HepG2 (cell line): ENCODE results near the gene LRRN4. TPM values are rescaled to one million over a fixed set of nuclear protein-coding genes. Genes with fewer than 3 reads are reported as not detected.
A peak's percentile ranks its signal among the peaks of the same experiment; 100 is the strongest.

Experiments
- ATF3 ChIP-seq: sonication (generic); formaldehyde crosslinking; IDR thresholded peaks from 2 replicates; pipeline ENCODE4 v1.4.0; 2020; ENCODE audit warnings: missing genetic modification reagents
- CHD2 ChIP-seq: IDR thresholded peaks from 2 replicates; pipeline ENCODE4 v1.6.1; 2011; ENCODE audit warnings: low read depth, low read length, improper control_type of control experiment
- CREB1 ChIP-seq, 2 experiments: fragments of 450-650 bp in 1 of 2; IDR thresholded peaks; 2 replicates each; pipeline ENCODE4 v1.6.1; 2016 to 2017; ENCODE audit warnings: control low read depth in 1 of 2, mild to moderate bottlenecking in 1 of 2, missing compliant biosample characterization in 1 of 2, missing genetic modification characterization in 1 of 2
- GTF3A ChIP-seq: sonication (generic); formaldehyde crosslinking; conservative IDR thresholded peaks from 2 replicates; pipeline ENCODE4 v1.4.0; 2020; ENCODE audit warnings: mild to moderate bottlenecking, missing genetic modification reagents
- ISX ChIP-seq: sonication (generic); formaldehyde crosslinking; conservative IDR thresholded peaks from 2 replicates; pipeline ENCODE4 v1.5.0; 2020; ENCODE audit warnings: missing genetic modification reagents
- KIAA2018 ChIP-seq: sonication (generic); formaldehyde crosslinking; IDR thresholded peaks from 2 replicates; pipeline ENCODE4 v1.5.0; 2020; ENCODE audit warnings: mild to moderate bottlenecking, missing genetic modification reagents, borderline replicate concordance
- NFIB ChIP-seq: sonication (generic); formaldehyde crosslinking; IDR thresholded peaks from 2 replicates; pipeline ENCODE4 v1.9.0; 2021; ENCODE audit warnings: missing genetic modification reagents, mild to moderate bottlenecking, borderline replicate concordance
- NR0B2 ChIP-seq: sonication (generic); formaldehyde crosslinking; IDR thresholded peaks from 2 replicates; pipeline ENCODE4 v1.4.0; 2020; ENCODE audit warnings: mild to moderate bottlenecking, missing genetic modification reagents
- PHF8 ChIP-seq: sonication (generic); formaldehyde crosslinking; IDR thresholded peaks from 2 replicates; pipeline ENCODE4 v1.5.0; 2020; ENCODE audit warnings: missing genetic modification reagents
- PITX1 ChIP-seq: sonication (generic); formaldehyde crosslinking; IDR thresholded peaks from 2 replicates; pipeline ENCODE4 v1.5.1; 2020; ENCODE audit warnings: mild to moderate bottlenecking, missing genetic modification reagents
- STAG1 ChIP-seq: sonication (generic); formaldehyde crosslinking; IDR thresholded peaks from 2 replicates; pipeline ENCODE4 v1.4.0; 2020; ENCODE audit warnings: missing genetic modification reagents
- SUZ12 ChIP-seq: fragments of 150-350 bp; IDR thresholded peaks from 2 replicates; pipeline ENCODE4 v1.6.1; 2014; ENCODE audit warnings: low read depth, low read length
- TFDP1 ChIP-seq: IDR thresholded peaks from 2 replicates; pipeline ENCODE4 v1.6.1; 2016; ENCODE audit warnings: missing compliant biosample characterization, missing genetic modification reagents, borderline replicate concordance
- ZFP91 ChIP-seq: sonication (generic); formaldehyde crosslinking; IDR thresholded peaks from 2 replicates; pipeline ENCODE4 v1.9.0; 2022; ENCODE audit warnings: missing genetic modification reagents, mild to moderate bottlenecking, borderline replicate concordance
- ZNF138 ChIP-seq: sonication (generic); formaldehyde crosslinking; IDR thresholded peaks from 2 replicates; pipeline ENCODE4 v1.5.0; 2020; ENCODE audit warnings: mild to moderate bottlenecking, low read depth, missing genetic modification reagents
- ZNF292 ChIP-seq: sonication (generic); formaldehyde crosslinking; IDR thresholded peaks from 2 replicates; pipeline ENCODE4 v1.8.1; 2022; ENCODE audit warnings: mild to moderate bottlenecking, low read depth, missing genetic modification reagents, borderline replicate concordance
- polyA plus RNA-seq, 8 experiments: library from polyadenylated mRNA; depleted of rRNA in 3 of 8; stranded (reverse) in 7 of 8; unstranded in 1 of 8; fragments of >200 nt; fragmentation: Illumina TruSeq in 4 of 8; extraction: Trizol in 4 of 8; gene quantifications; 2 replicates each; pipeline versions ENCODE4 v1.2.1 to v1.2.3, GENCODE V29; 2011 to 2016; ENCODE audit warnings: low read depth in 4 of 8, missing spikeins in 1 of 8, mixed read lengths in 1 of 8; ENCODE audit not compliant: insufficient read depth in 1 of 8
- total RNA-seq, 5 experiments: library from RNA; depleted of rRNA; stranded (reverse); fragments of >200 nt; fragmentation: Illumina TruSeq; extraction: Trizol; gene quantifications; 2 replicates each; pipeline ENCODE4 v1.2.3, GENCODE V29; 2016; ENCODE audit warnings: low read depth in 1 of 5

The LRRN4 gene
- total and polyA plus RNA-seq, 2 of the 13 experiments (the other 11 are each of a cell fraction or from before 2014, with no cell fraction given), result 0.15 to 0.20 TPM

GRCh38 chr20:6053776-6054688 lies at the start of gene LRRN4 (continued):
- TF ChIP-seq CREB1 (IDR thresholded peaks at IDR 0.05), result no peak
- TF ChIP-seq CREB1 (CRISPR knock-in tag; IDR thresholded peaks at IDR 0.05), result no peak
- 0 out of 2 replicates have a peak, but pooled peaks have one; percentile 42 for TF ChIP-seq PITX1 (CRISPR knock-in tag)
- 0 out of 2 replicates have a peak, but pooled peaks have one; percentile 34 for TF ChIP-seq NR0B2 (CRISPR knock-in tag)
- peak; percentile 35; the same call in 1 of the 2 replicates for TF ChIP-seq ZFP91
- peak; percentile 36; the same call in 1 of the 2 replicates for TF ChIP-seq ATF3
- TF ChIP-seq ISX, result no peak
- TF ChIP-seq ZNF292 (CRISPR knock-in tag), result no peak
- no peak for TF ChIP-seq CHD2
- TF ChIP-seq NFIB, result no peak
- no peak for TF ChIP-seq SUZ12
- no peak for TF ChIP-seq GTF3A (CRISPR knock-in tag)
- no peak for TF ChIP-seq KIAA2018 (CRISPR knock-in tag)
- TF ChIP-seq ZNF138, result no peak
- no peak for TF ChIP-seq PHF8
- TF ChIP-seq TFDP1, result 0 out of 2 replicates have a peak, but pooled peaks have one; percentile 17
- no peak for TF ChIP-seq STAG1
